ENCODE measurements around the gene RASGRP4.

GRCh38 chr19:38463365-38463764 lies 37.3 kb upstream of the RASGRP4 start:
- TF ChIP-seq CTCF (conservative IDR thresholded peaks at IDR 0.05 in 1 of 2, IDR thresholded peaks at IDR 0.05 in 1 of 2; ENCODE audit: low read depth in 1 of 2, low read length in 2 of 2), result no peak
- no peak for TF ChIP-seq EZH2 (IDR thresholded peaks at IDR 0.05; ENCODE audit: low read length, missing control alignments)
